IMR-90 (cell line): ENCODE measurements around the gene RAD1. TPM values are rescaled to one million over a fixed set of nuclear protein-coding genes. Genes with fewer than 3 reads are reported as not detected.

Experiments
- ATAC-seq: fragments of 200-7000 bp; cut with Tn5 transposase; 2 replicates; pipeline ENCODE4 v1.9.1; 2020; ENCODE audit warnings: low read depth, mild to moderate bottlenecking, moderate library complexity
- BruUV-seq: library from RNA; stranded (reverse); fragments of 400-500 nt; replicated peaks from 2 replicates; lab custom pipeline; 2021; lab: Mats Ljungman, UMichigan
- CTCF ChIA-PET: fragments of 300-600 bp; formaldehyde crosslinking; extraction: SDS; loops from one replicate; lab custom pipeline; 2021; ENCODE audit warnings: antibody characterized with exemption; lab: Yijun Ruan, JAX
- POLR2A ChIA-PET: fragments of 300-600 bp; sonication (Branson Sonifier 250); formaldehyde crosslinking; loops from one replicate; lab custom pipeline; 2022; ENCODE audit warnings: antibody characterized with exemption; ENCODE audit not compliant: unreplicated experiment; lab: Charles Lee
- DNase-seq: peaks from one replicate; pipeline ENCODE4 v3.0.0; 2013
- H2AFZ ChIP-seq: replicated peaks from 2 replicates; pipeline ENCODE3; 2013; ENCODE audit warnings: low read length, mild to moderate bottlenecking; ENCODE audit not compliant: poor library complexity
- H2AK5ac ChIP-seq: 2 replicates; pipeline ENCODE4 v1.6.1; 2013; ENCODE audit warnings: low read depth, low read length, inconsistent platforms
- H2AK9ac ChIP-seq: replicated peaks from 2 replicates; pipeline ENCODE3; 2013; ENCODE audit warnings: mild to moderate bottlenecking, low read depth, low read length, moderate library complexity; ENCODE audit not compliant: poor library complexity
- H2BK120ac ChIP-seq: 2 replicates; pipeline ENCODE4 v1.6.1; 2013; ENCODE audit warnings: low read depth, low read length, inconsistent platforms
- H2BK15ac ChIP-seq: 3 replicates; pipeline ENCODE4 v1.6.1; 2013; ENCODE audit warnings: low read depth, low read length, inconsistent platforms
- H2BK20ac ChIP-seq: 2 replicates; pipeline ENCODE4 v1.6.1; 2013; ENCODE audit warnings: low read depth, mild to moderate bottlenecking, inconsistent platforms, low read length, moderate library complexity
- H2BK5ac ChIP-seq: 2 replicates; pipeline ENCODE4 v1.6.1; 2013; ENCODE audit warnings: mild to moderate bottlenecking, low read depth, low read length, inconsistent platforms; ENCODE audit not compliant: poor library complexity, severe bottlenecking
- H3K14ac ChIP-seq: replicated peaks from 2 replicates; pipeline ENCODE4 v1.6.1; 2013; ENCODE audit warnings: low read depth, low read length, inconsistent platforms
- H3K18ac ChIP-seq: 2 replicates; pipeline ENCODE4 v1.6.1; 2013; ENCODE audit warnings: low read depth, low read length, control low read depth
- H3K23ac ChIP-seq: 2 replicates; pipeline ENCODE4 v1.6.1; 2013; ENCODE audit warnings: low read depth, low read length, inconsistent platforms
- H3K27ac ChIP-seq: 2 replicates; pipeline ENCODE4 v1.5.1; 2013; ENCODE audit warnings: mild to moderate bottlenecking, control low read depth, low read length; ENCODE audit not compliant: insufficient read depth
- H3K27me3 ChIP-seq: 2 replicates; pipeline ENCODE4 v1.6.1; 2013; ENCODE audit warnings: low read length; ENCODE audit not compliant: control insufficient read depth, insufficient read depth
- H3K36me3 ChIP-seq: 2 replicates; pipeline ENCODE4 v1.6.1; 2013; ENCODE audit warnings: low read length, mixed read lengths; ENCODE audit not compliant: control insufficient read depth, insufficient read depth
- H3K4ac ChIP-seq: 2 replicates; pipeline ENCODE4 v1.6.1; 2013; ENCODE audit warnings: low read depth, low read length, inconsistent platforms
- H3K4me1 ChIP-seq: 2 replicates; pipeline ENCODE4 v1.6.1; 2013; ENCODE audit warnings: low read length, mixed read lengths; ENCODE audit not compliant: control insufficient read depth, insufficient read depth
- H3K4me2 ChIP-seq: 2 replicates; pipeline ENCODE4 v1.6.1; 2013; ENCODE audit warnings: low read depth, mild to moderate bottlenecking, control low read depth, low read length, moderate library complexity
- H3K4me3 ChIP-seq: 2 replicates; pipeline ENCODE4 v1.5.1; 2013; ENCODE audit warnings: low read depth, mild to moderate bottlenecking, control low read depth, low read length, moderate library complexity; ENCODE audit not compliant: insufficient read depth
- H3K56ac ChIP-seq: 2 replicates; pipeline ENCODE4 v1.6.1; 2013; ENCODE audit warnings: low read length, inconsistent platforms; ENCODE audit not compliant: insufficient read depth; ENCODE audit errors: extremely low read depth
- H3K79me1 ChIP-seq, 2 experiments: 2 replicates each; pipeline ENCODE4 v1.6.1; 2013; ENCODE audit warnings: low read length in 2 of 2, inconsistent platforms in 1 of 2, low read depth in 1 of 2
- H3K9ac ChIP-seq: 2 replicates; pipeline ENCODE4 v1.6.1; 2013; ENCODE audit warnings: low read depth, low read length, control low read depth
- H3K9me1 ChIP-seq: 2 replicates; pipeline ENCODE4 v1.6.1; 2013; ENCODE audit warnings: low read length, inconsistent platforms; ENCODE audit not compliant: insufficient read depth
- H3K9me3 ChIP-seq: 2 replicates; pipeline ENCODE4 v1.6.1; 2013; ENCODE audit warnings: low read length; ENCODE audit not compliant: control insufficient read depth, insufficient read depth
- H4K20me1 ChIP-seq: 2 replicates; pipeline ENCODE4 v1.6.1; 2013; ENCODE audit warnings: low read length, inconsistent platforms; ENCODE audit not compliant: insufficient read depth
- H4K5ac ChIP-seq: 2 replicates; pipeline ENCODE4 v1.6.1; 2013; ENCODE audit warnings: mild to moderate bottlenecking, low read depth, low read length, control low read depth
- H4K8ac ChIP-seq, 2 experiments: 2 replicates each; pipeline ENCODE4 v1.6.1; 2013; ENCODE audit warnings: low read depth in 2 of 2, low read length in 2 of 2, control low read depth in 1 of 2, inconsistent platforms in 1 of 2
- H4K91ac ChIP-seq: 2 replicates; pipeline ENCODE4 v1.6.1; 2013; ENCODE audit warnings: low read depth, low read length, inconsistent platforms; ENCODE audit not compliant: insufficient read depth
- BHLHE40 ChIP-seq: fragments of 150-350 bp; IDR thresholded peaks from 2 replicates; pipeline ENCODE4 v1.6.1; 2016; ENCODE audit warnings: mild to moderate bottlenecking, low read depth, low read length
- CHD1 ChIP-seq: IDR thresholded peaks from 2 replicates; pipeline ENCODE4 v1.6.1; 2012; ENCODE audit warnings: low read depth, low read length, improper control_type of control experiment
- ELK1 ChIP-seq: fragments of 150-350 bp; IDR thresholded peaks from 2 replicates; pipeline ENCODE4 v1.6.1; 2016; ENCODE audit warnings: low read depth, mild to moderate bottlenecking, low read length, moderate library complexity, borderline replicate concordance
- MAFK ChIP-seq: IDR thresholded peaks from 2 replicates; pipeline ENCODE4 v1.6.1; 2012; ENCODE audit warnings: low read depth, low read length, improper control_type of control experiment
- MAZ ChIP-seq: IDR thresholded peaks from 2 replicates; pipeline ENCODE4 v1.6.1; 2012; ENCODE audit warnings: low read depth, mild to moderate bottlenecking, low read length, improper control_type of control experiment, moderate library complexity, borderline replicate concordance
- MXI1 ChIP-seq: IDR thresholded peaks from 2 replicates; pipeline ENCODE4 v1.6.1; 2012; ENCODE audit warnings: low read depth, mild to moderate bottlenecking, low read length, moderate library complexity, borderline replicate concordance
- NFE2L2 ChIP-seq: fragments of 150-350 bp; IDR thresholded peaks from 2 replicates; pipeline ENCODE4 v1.6.1; 2016; ENCODE audit warnings: low read depth, mild to moderate bottlenecking, low read length
- POLR2A ChIP-seq: IDR thresholded peaks from 2 replicates; pipeline ENCODE4 v1.6.1; 2012; ENCODE audit warnings: mild to moderate bottlenecking, low read depth, low read length
- RAD21 ChIP-seq: IDR thresholded peaks from 2 replicates; pipeline ENCODE4 v1.6.1; 2012; ENCODE audit warnings: low read length, improper control_type of control experiment
- RCOR1 ChIP-seq: IDR thresholded peaks from 2 replicates; pipeline ENCODE4 v1.6.1; 2012; ENCODE audit warnings: mild to moderate bottlenecking, low read length, improper control_type of control experiment; ENCODE audit not compliant: insufficient replicate concordance
- RFX5 ChIP-seq: IDR thresholded peaks from 2 replicates; pipeline ENCODE4 v1.8.0; 2012; ENCODE audit warnings: low read depth, mild to moderate bottlenecking, low read length, moderate library complexity
- SMC3 ChIP-seq: fragments of 150-350 bp; IDR thresholded peaks from 2 replicates; pipeline ENCODE4 v1.6.1; 2016; ENCODE audit warnings: low read depth, mild to moderate bottlenecking, antibody characterized with exemption, low read length, moderate library complexity
- USF2 ChIP-seq: fragments of 150-350 bp; IDR thresholded peaks from 2 replicates; pipeline ENCODE4 v1.6.1; 2017; ENCODE audit warnings: mild to moderate bottlenecking, antibody characterized with exemption, low read length, low read depth
- WGBS, 2 experiments: methylation state at CpG; one replicate each; pipeline versions ENCODE4 v1.1.5 to v1.1.7; 2013; ENCODE audit warnings: missing lambda C conversion rate in 2 of 2; ENCODE audit not compliant: insufficient read length in 1 of 2; ENCODE audit errors: extremely low coverage in 2 of 2; 5-methylcytosine and 5-hydroxymethylcytosine counted together
- dilution Hi-C: fragments of 300-500 bp; cut with HindIII; formaldehyde crosslinking; loops from one replicate; pipeline ENCODE4 v1.14.3; 2018; ENCODE audit warnings: low sequenced_read_pairs; ENCODE audit not compliant: unreplicated experiment
- in situ Hi-C: fragments of 300-500 bp; cut with MboI; formaldehyde crosslinking; loops from 3 replicates; pipeline ENCODE4 v1.14.3; 2019; ENCODE audit warnings: low sequenced_read_pairs, inconsistent platforms, mixed read lengths
- intact Hi-C: fragments of 100-400 bp; cut with micrococcal nuclease; formaldehyde crosslinking; loops from 2 replicates; pipeline ENCODE4 v1.10.0; 2022
- polyA plus RNA-seq, 3 experiments: library from polyadenylated mRNA; depleted of rRNA; stranded (reverse); fragments of >200 nt; gene quantifications; 2 replicates each; pipeline ENCODE4 v1.2.3, GENCODE V29; 2012; ENCODE audit warnings: low replicate concordance in 1 of 3
- total RNA-seq: library from RNA; depleted of rRNA; stranded (reverse); fragments of >200 nt; gene quantifications from 2 replicates; pipeline ENCODE4 v1.2.3, GENCODE V29; 2012

RAD1 gene
- total and polyA plus RNA-seq, 2 of the 4 experiments (the other 2 are of a cell fraction): 18.5 to 21.5 TPM

GRCh38 chr5:34899066-34899465, 16.2 kb downstream of the RAD1 start:
- Histone ChIP-seq H3K14ac (no peak overlapping the region), H3K36me3 (peaks cover 9% of the 10 kb centered on the region; the same call in 1 of the 2 replicates), H2BK5ac (no peak overlapping the region), H3K23ac (no peak overlapping the region), H2BK20ac (no peak overlapping the region), H3K18ac (no peak overlapping the region), H4K91ac (no peak overlapping the region), H3K9ac (no peak overlapping the region), H3K56ac (no peak overlapping the region), H4K8ac (no peak overlapping the region), H3K27ac (no peak overlapping the region), H4K20me1 (no peaks in the 10 kb centered on the region), H2AK9ac (no peak overlapping the region), H3K4ac (no peak overlapping the region), H3K9me1 (no peaks in the 10 kb centered on the region), H2AK5ac (no peak overlapping the region), H3K9me3 (no peaks in the 10 kb centered on the region), H3K4me1 (no peaks in the 10 kb centered on the region), H4K5ac (no peak overlapping the region), H3K4me3 (no peak overlapping the region), H3K27me3 (no peaks in the 10 kb centered on the region), H3K79me1 (no peaks in the 10 kb centered on the region), H3K4me2 (no peak overlapping the region), H2BK15ac (no peak overlapping the region), H2BK120ac (no peak overlapping the region), H2AFZ (no peak overlapping the region)
- in situ Hi-C loops: loop anchor here (25.0 kb wide), 1 partner anchor 912 kb away; the partner anchor contains the start of gene SLC45A2
- DNase-seq (no peak), ATAC-seq (no peak)
- ChIA-PET CTCF (interaction anchor here (0.9 to 1.6 kb wide), 5 partner anchors 105 to 423 kb away, joined by 3 to 13 read pairs (median 8); no protein-coding TSS in a partner anchor), POLR2A (no interaction called here)
- dilution Hi-C loops: no loop called here
- TF ChIP-seq MAZ (no peak), NFE2L2 (no peak), RAD21 (no peak), RFX5 (no peak), SMC3 (no peak), USF2 (no peak), BHLHE40 (no peak), POLR2A (no peak), ELK1 (no peak), RCOR1 (no peak), CHD1 (no peak), MXI1 (no peak), MAFK (no peak)
- intact Hi-C loops: loop anchor here (2.0 to 5.0 kb wide), 2 partner anchors 57 to 240 kb away; no protein-coding TSS in a partner anchor
- BruUV-seq: no TSS peak
- no CpG with 5 or more reads among the region's 2 CpGs for WGBS, 2 experiments
